Esophagus (tissue), 2 donors: ENCODE results near the gene RTF2. TPM values are rescaled to one million over a fixed set of nuclear protein-coding genes. Genes with fewer than 3 reads are reported as not detected.
"Not testable (repeated sequence)": the region's sequence is repeated elsewhere in the genome, so short reads cannot be mapped to it uniquely, and the experiment has no call there.

ENCODE experiments used
- H3K27ac ChIP-seq, 2 donors: one replicate each; pipeline ENCODE4 v1.5.1; 2013; ENCODE audit warnings: low read depth in 2 of 2, mild to moderate bottlenecking in 2 of 2, inconsistent platforms in 1 of 2, low read length in 1 of 2, moderate library complexity in 1 of 2
- H3K27me3 ChIP-seq, 2 donors: one replicate each; pipeline ENCODE4 v1.6.1; 2013; ENCODE audit warnings: low read length in 2 of 2, control low read depth in 1 of 2, mild to moderate bottlenecking in 1 of 2; ENCODE audit not compliant: insufficient read depth in 2 of 2, control insufficient read depth in 1 of 2
- H3K36me3 ChIP-seq, 2 donors: one replicate each; pipeline ENCODE4 v1.6.1; 2013; ENCODE audit warnings: low read length in 1 of 2; ENCODE audit not compliant: control insufficient read depth in 2 of 2, insufficient read depth in 2 of 2
- H3K4me1 ChIP-seq, 2 donors: one replicate each; pipeline ENCODE4 v1.6.1; 2013; ENCODE audit warnings: low read length in 1 of 2; ENCODE audit not compliant: control insufficient read depth in 2 of 2, insufficient read depth in 2 of 2
- H3K4me3 ChIP-seq, 2 donors: one replicate each; pipeline ENCODE4 v1.5.1; 2013; ENCODE audit warnings: low read length in 2 of 2, mild to moderate bottlenecking in 2 of 2, low read depth in 1 of 2, moderate library complexity in 1 of 2
- H3K9me3 ChIP-seq, 2 donors: one replicate each; pipeline ENCODE4 v1.6.1; 2013; ENCODE audit warnings: mild to moderate bottlenecking in 2 of 2, low read depth in 1 of 2, low read length in 1 of 2, moderate library complexity in 1 of 2; ENCODE audit not compliant: control insufficient read depth in 2 of 2, insufficient read depth in 1 of 2
- WGBS, 2 donors: extraction: QIAGEN DNeasy Blood & Tissue Kit; methylation state at CpG; one replicate each; pipeline ENCODE4 v1.1.7; 2013; 5-methylcytosine and 5-hydroxymethylcytosine counted together
- polyA plus RNA-seq, 2 donors: library from polyadenylated mRNA; stranded (reverse); fragments of 200-250 nt; gene quantifications; one replicate each; pipeline ENCODE4 v1.2.3, GENCODE V29; 2013
- donor health status: healthy with polysubstance abuse.
- donor health status: Bipolar disorder and iron deficiency.

The RTF2 gene
- polyA plus RNA-seq, 2 donors: 35.4 to 62.8 TPM

DNA sequence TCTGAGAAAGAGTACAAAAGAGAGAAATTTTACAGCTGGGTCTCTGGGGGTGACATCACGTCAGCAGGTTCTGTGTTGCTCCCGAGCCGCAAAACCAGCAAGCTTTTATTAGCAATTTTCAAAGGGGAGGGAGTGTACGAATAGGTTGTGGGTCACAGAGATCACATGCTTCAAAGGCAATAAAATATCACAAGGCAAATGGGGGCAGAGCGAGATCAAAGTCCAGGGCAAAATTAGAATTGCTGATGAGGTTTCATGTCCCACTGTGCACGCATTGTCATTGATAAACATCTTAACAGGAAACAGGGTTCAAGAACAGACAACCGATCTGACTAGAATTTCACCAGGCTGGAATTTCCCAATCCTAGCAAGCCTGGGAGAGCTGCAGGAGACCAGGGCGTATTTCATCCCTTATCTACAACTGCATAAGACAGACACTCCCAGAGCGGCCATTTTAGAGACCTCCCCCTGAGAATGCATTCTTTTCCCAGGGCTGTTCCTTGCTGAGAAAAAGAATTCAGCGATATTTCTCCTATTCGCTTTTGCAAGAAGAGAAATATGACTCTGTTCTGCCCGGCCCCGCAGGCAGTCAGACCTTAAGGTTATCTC is 52.4 kb downstream of the RTF2 start:
- H3K27ac ChIP-seq, H3K27me3 ChIP-seq, H3K4me1 ChIP-seq, H3K4me3 ChIP-seq: not testable (repeated sequence)
- H3K9me3 ChIP-seq: peaks cover 3 to 11% of the 10 kb centered on the region in 2 donors
- WGBS, 2 donors: 97 to 98% methylated on average over 13 of the region's 13 CpGs
- H3K36me3 ChIP-seq: peaks cover 12 to 24% of the 10 kb centered on the region in 2 donors

DNA sequence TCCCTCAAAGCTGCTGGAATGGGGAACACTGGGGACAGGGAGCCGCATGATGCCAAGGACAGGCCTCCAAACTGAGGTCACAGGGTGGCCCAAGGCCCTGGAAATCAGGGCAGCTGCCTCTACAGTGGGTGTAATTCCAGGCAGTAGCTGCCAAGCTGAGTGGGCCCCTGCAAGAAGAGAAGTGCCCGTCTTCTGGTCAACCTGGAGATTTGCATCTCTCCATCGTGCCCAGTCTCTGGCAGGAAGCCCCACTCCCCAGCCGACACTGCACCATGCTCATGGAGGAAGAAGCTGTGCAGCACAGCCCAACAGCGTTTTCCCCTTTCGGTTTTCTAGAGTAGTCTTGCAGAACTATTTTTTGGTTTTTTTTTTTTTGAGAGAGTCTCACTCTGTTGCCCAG is 53.9 kb downstream of the RTF2 start:
- Histone ChIP-seq H3K4me1 (no peaks in the 10 kb centered on the region), H3K36me3 (peaks cover 12 to 20% of the 10 kb centered on the region in 2 donors), H3K4me3 (no peak overlapping the region), H3K27ac (no peak overlapping the region), H3K27me3 (no peaks in the 10 kb centered on the region), H3K9me3 (peaks cover 3 to 11% of the 10 kb centered on the region in 2 donors)
- 84 to 86% methylated on average over 6 of the region's 6 CpGs for WGBS, 2 donors

DNA sequence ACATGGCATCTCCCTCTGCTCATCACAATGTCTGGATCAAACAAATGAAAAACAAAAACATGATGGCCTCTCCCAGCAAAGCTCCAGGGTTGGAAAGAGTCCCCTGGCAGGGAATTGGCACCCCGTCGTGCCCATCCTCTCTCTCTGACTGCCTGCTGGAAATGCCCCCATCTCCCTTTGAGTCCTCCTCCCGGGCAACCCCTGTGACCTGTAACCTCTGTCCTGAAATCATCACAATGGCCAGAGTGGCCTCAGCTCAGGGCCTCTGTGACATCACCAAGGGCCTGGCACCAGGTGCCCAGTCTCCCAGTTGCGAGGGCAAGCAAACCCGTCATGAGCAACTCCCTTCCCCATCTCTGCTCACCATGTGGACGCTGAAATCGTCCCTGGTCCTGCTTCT is 56.0 kb downstream of the RTF2 start, which contains the start of gene FAM209A:
Gene FAM209A (plus strand): TSS at position 301 of the 400 bp plus-strand sequence. CDS start 65 bp downstream, at position 366.
- not testable (repeated sequence) for H3K4me1 ChIP-seq, H3K27ac ChIP-seq, H3K9me3 ChIP-seq, H3K36me3 ChIP-seq, H3K4me3 ChIP-seq, H3K27me3 ChIP-seq
- 83 to 88% methylated on average over 6 to 7 of the region's 7 CpGs for WGBS, 2 donors

DNA sequence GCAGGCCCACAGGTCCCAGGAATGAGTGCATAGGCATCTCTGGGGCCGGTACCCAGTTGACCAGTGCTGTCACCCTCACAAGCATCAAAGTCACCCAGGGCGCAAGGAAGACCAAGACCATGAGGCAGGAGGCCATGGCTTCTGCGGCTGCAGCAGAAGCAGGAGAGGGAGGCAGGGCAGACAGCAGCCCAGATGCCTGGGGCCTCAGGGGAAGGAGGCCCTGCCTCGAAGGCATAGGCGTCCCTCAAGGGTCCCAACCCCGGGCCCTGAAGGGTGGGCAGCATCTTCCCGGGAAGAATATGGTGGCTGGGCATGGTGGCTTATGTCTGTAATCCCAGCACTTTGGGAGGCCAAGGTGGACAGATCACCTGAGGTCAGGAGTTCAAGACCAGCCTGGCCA is 59.1 kb downstream of the RTF2 start:
- Histone ChIP-seq H3K4me3 (no peak overlapping the region), H3K9me3 (no peaks in the 10 kb centered on the region), H3K27me3 (no peaks in the 10 kb centered on the region), H3K4me1 (no peaks in the 10 kb centered on the region), H3K27ac (no peak overlapping the region), H3K36me3 (no peaks in the 10 kb centered on the region)
- 95 to 96% methylated on average over 7 of the region's 7 CpGs for WGBS, 2 donors

DNA sequence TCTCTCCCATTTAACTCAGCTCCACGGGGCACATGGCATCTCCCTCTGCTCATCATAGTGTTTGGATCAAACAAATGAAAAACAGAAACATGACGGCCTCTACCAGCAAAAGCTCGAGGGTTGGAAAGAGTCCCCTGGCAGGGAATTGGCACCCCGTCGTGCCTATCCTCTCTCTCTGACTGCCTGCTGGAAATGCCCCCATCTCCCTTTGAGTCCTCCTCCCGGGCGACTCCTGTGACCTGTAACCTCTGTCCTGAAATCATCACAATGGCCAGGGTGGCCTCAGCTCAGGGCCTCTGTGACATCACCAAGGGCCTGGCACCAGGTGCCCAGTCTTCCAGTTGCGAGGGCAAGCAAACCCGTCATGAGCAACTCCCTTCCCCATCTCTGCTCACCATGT is 64.5 kb downstream of the RTF2 start, which contains the start of gene FAM209B:
Gene FAM209B (plus strand): TSS at position 301 of the 400 bp plus-strand sequence. CDS start 96 bp downstream, at position 397.
- H3K4me3 ChIP-seq, H3K27ac ChIP-seq, H3K4me1 ChIP-seq, H3K9me3 ChIP-seq, H3K27me3 ChIP-seq, H3K36me3 ChIP-seq: not testable (repeated sequence)
- WGBS, 2 donors: 89% methylated on average over 9 of the region's 9 CpGs

DNA sequence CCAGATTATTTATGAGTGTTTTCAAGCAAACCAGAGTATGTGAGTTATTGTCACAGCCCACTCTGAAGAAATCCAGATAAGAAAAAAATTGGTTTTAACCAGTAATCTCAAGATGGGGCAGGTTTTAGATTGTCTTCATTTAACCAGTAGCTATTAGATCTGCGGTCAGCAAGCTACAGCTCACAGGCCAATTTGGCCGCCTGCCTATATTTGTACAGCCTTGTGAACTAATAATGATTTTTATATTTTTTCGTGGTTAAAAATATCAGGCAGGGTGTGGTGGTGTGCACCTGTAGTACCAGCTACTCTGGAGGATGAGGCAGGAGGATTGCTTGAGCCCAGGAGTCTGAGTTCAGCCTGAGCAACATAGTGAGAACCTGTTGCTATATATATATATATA is 69.6 kb downstream of the RTF2 start:
- Histone ChIP-seq H3K4me1 (no peaks in the 10 kb centered on the region), H3K27me3 (no peaks in the 10 kb centered on the region), H3K4me3 (no peak overlapping the region), H3K9me3 (no peaks in the 10 kb centered on the region), H3K27ac (no peak overlapping the region), H3K36me3 (no peaks in the 10 kb centered on the region)
- WGBS, 2 donors: 60 to 73% methylated on average over 3 of the region's 3 CpGs

DNA sequence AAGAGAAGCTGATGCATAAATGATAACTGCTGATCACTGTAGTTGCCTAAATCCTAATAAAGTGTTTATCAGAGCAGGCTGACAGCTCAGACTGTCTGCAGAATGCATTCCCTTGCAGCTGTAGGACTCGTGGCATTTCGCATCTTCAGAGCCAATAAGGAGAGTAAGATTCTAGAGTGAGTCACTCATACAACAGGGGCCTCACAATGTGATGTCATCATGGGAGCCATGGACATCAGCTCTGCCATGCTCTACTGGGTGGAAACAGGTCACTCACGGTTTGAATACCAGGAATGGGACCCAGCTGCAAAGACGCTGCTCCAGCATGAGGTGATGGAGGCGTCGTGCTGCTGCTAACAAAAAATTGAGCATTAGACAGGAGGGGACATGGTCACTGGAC is 72.0 kb downstream of the RTF2 start:
- no peak overlapping the region for H3K4me3 ChIP-seq
- WGBS, 2 donors: 84 to 86% methylated on average over 6 of the region's 6 CpGs
- no peak overlapping the region for H3K27ac ChIP-seq

DNA sequence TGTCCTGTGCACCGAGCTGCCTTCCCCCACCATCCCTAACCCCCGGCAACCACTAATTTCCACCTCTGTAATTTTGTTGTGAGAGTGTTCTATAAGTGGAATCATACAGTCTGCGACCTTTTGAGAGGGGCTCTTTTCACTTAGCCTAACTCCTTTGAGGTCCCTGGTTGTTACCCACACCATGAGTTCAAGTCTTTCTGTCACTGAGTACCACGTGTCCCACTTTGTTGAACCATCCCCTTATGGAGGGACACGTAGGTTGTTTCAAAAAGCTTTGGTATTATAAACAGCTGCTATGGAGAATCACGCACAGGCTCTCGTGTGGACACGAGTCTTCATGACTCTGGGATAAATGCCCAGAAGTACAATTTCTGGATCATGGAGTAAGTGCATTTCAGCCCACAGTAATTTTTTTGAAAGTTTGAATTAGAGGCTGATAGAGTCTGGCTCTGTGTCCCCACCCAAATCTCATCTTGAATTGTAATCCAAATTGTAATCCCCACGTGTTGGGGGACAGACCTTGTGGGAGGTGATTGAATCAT is 74.1 kb downstream of the RTF2 start:
- Histone ChIP-seq H3K4me1 (no peaks in the 10 kb centered on the region), H3K4me3 (no peak overlapping the region), H3K27ac (no peak overlapping the region), H3K9me3 (no peaks in the 10 kb centered on the region), H3K27me3 (no peaks in the 10 kb centered on the region), H3K36me3 (no peaks in the 10 kb centered on the region)
- 50 to 59% methylated on average over 9 of the region's 9 CpGs for WGBS, 2 donors

More for the DNA sequence above, 72.0 kb downstream of the RTF2 start:
- no peaks in the 10 kb centered on the region for H3K9me3 ChIP-seq
- H3K36me3 ChIP-seq: no peaks in the 10 kb centered on the region
- no peaks in the 10 kb centered on the region for H3K27me3 ChIP-seq
- H3K4me1 ChIP-seq: no peaks in the 10 kb centered on the region

DNA sequence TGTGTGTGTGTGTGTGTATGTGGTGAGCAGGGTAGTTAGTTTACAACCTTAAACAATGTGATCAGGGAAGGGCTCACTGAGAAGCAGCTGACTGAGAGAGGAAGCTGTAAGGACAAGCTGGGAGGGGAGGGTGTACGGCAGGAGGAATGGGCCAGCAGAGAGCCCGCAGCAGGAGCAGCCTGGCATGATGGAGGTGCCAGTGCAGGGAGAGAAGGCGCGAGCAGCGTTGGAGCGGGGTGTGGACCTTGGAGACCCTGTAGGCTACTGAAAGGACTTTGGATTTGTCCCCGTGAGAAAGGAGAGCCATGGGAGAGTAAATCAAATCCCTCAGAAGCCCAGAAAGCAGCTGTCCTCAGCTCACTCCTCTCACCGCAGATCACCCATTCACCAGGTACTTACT is 83.1 kb downstream of the RTF2 start:
- Histone ChIP-seq H3K27ac (no peak overlapping the region), H3K4me1 (no peaks in the 10 kb centered on the region), H3K36me3 (no peaks in the 10 kb centered on the region), H3K27me3 (no peaks in the 10 kb centered on the region), H3K9me3 (no peaks in the 10 kb centered on the region), H3K4me3 (no peak overlapping the region)
- 83 to 90% methylated on average over 8 of the region's 8 CpGs for WGBS, 2 donors
